ENCODE data around the gene STYXL1.
"Not testable (repeated sequence)": the region's sequence is repeated elsewhere in the genome, so short reads cannot be mapped to it uniquely, and the experiment has no call there.

Gene STYXL1

GRCh38 chr7:76029682-76030081 is 18.1 kb downstream of the STYXL1 start:
- DNase-seq (ENCODE audit: low spot score) = not testable (repeated sequence)

GRCh38 chr7:76023002-76023401 is 24.8 kb downstream of the STYXL1 start:
- DNase-seq (ENCODE audit: low spot score) = no peak

DNA sequence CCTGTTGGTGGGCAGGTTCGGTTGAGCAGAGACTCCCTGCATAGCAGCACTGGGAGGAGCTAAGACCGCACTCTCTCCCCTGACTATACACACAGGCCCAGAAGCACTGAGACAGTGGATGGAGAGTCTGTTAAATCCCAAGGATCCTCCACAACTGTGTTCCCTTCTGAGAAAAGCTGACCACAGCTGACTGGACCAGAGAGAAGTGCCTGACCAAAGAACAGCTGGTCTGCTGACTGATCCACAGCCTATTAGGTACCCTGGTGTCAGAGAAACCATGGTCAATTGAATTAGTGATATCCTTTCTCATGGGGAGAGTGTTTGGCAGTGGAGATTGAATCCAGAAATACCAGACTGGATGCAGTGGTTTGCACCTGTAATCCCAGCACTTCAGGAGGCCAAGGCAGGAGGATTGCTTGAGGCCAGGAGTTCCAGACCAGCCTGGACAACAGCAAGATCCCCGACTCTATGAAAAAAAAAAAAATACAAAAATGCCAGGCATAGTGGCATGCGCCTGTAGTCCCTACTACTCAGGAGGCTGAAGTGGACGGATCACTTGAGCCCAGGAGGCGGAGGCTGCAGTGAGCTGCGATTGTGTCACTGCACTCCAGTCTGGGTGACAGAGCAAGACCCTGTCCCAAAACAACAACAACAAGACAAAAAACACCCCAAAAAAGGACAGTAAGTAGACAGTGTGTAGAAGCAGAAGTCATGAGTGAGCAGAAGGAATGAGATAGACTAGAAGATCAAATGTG is 25.6 kb downstream of the STYXL1 start:
- no peak for DNase-seq (ENCODE audit: low spot score)

GRCh38 chr7:76020031-76020714 is 27.6 kb downstream of the STYXL1 start:
- peak; percentile 68 for DNase-seq (ENCODE audit: low spot score)

- not testable (repeated sequence) for DNase-seq (ENCODE audit: low spot score)
These were observed 29.3 kb downstream of the STYXL1 start for GRCh38 chr7:76018520-76018919.

DNA sequence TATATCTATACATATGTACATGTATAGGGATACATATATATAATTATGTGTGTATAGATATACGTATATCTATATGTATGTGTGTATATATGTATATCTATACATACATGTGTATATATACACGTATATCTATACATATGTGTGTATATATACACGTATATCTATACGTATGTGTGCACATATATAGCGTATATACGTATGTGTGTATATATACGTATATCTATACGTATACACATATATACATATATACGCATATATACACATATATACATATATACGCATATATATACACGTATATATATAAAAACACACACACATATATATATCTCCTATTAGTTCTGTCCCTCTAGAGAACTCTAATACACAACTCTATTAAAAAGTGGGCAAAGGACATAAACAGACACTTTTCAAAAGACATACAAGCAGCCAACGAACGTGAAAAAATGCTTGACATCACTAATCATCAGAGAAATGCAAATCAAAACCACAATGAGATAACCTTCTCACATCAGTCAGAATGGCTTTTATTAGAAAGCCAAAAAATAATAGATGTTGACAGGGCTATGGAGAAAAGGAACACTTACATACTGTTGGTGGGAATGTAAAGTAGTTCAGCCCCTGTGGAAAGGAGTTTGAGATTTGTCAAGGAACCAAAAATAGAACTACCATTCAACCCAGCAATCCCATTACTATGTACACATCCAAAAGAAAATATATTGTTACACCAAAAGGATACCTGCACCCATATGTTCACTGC is 31.4 kb downstream of the STYXL1 start:
- no peak for DNase-seq (ENCODE audit: low spot score)

DNA sequence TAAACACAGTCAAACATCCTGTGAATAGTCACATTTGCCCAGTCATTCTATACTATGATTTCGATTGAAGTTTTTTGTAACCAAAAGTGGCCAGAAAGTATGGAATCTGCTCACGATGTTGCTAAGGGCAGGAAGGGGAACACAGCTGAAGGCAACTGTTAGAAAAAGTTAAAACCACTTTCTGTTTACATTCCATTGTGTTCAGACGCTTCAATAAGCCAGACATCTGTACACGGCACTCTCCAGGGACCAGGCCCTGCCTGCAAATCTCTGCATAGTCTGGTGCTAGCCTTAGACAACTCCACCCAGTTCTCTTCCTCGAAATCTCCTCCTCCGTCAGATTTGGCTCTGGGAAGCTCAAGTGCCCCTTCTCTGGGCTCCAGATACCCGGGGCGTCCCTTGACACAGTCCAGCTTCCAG is 36.3 kb downstream of the STYXL1 start:
- DNase-seq (ENCODE audit: low spot score) = no peak

DNA sequence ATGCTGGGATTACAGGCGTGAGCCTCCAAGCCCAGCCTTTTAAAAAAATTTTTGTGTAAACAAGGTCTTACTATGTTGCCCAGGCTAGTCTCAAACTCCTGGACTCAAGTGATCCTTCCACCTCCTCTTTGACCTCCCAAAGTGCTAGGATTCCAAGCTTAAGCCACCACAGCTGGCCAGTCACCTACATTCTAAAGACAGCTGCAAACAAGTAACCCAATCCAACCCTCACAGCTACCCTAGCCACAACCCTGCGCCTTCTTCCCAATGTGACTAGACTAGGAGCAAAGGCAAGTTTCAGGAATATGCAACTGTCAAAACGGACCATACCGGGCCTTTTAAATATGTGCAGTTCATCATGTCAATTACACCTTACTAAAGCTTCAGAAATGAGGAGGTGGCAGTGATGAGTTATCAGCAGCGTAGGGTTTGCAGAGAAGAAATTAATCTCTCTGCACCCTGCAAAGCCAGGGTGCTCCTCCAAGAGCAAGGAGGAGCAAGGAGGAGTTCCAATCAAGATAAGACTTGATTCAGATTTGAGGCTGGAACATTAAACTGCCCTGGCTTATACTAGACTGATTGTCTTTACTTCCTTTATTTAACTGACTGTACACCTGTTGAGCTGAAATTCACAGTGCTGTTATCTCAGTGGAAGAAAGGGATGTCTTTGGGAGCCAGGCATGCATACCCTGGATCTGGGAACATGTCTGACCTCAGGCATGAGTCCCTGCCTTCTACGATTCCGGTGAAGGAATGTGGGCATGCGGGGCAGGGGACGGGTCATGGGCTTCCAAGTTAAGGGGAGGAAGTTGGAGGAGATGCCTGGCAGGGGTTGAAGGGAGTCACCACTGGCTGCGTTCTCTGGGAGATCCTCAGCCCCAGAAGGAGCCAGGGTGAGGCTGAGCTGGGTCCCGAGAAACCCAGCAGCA is 37.9 kb downstream of the STYXL1 start:
- no peak for DNase-seq (ENCODE audit: low spot score)

GRCh38 chr7:76008156-76008687 is 39.6 kb downstream of the STYXL1 start:
- DNase-seq (ENCODE audit: low spot score) = peak; percentile 15

DNA sequence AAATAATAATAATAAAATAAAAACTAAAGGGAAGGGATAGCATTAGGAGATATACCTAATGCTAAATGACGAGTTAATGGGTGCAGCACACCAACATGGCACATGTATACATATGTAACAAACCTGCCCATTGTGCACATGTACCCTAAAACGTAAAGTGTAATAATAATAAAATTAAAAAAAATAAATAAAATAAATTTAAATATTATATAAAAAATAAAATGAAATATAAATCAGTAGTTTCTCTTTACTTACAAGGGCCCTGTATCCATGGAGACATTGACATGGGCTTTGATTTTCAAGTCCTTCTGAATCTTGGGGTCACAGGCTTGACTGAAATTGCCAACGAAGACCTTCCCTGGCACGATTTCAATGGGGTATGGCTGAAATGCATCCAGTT is 42.8 kb downstream of the STYXL1 start:
- DNase-seq (ENCODE audit: low spot score) = not testable (repeated sequence)

DNA sequence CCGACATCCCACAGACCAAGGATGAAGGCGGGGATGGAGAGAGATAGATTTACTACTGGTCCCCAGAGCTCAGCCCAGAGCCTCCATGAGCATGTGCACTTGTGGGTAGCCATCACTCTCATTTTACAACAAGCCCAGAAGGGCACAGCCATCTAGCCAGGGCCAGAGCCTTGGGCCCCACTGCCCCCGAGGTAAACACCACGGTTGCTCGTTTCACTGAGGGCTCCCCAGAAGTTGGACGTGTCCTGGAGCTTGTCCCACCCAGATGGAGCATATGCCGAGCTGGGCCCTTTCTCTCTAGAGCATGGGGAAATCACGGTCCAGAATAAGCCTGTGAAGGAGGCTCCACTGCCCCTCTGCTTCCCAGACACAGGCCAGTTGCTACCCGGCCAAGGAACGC is 44.4 kb downstream of the STYXL1 start:
- no peak for DNase-seq (ENCODE audit: low spot score)

GRCh38 chr7:76002822-76003221 is 45.0 kb downstream of the STYXL1 start:
- DNase-seq (ENCODE audit: low spot score) = no peak

DNA sequence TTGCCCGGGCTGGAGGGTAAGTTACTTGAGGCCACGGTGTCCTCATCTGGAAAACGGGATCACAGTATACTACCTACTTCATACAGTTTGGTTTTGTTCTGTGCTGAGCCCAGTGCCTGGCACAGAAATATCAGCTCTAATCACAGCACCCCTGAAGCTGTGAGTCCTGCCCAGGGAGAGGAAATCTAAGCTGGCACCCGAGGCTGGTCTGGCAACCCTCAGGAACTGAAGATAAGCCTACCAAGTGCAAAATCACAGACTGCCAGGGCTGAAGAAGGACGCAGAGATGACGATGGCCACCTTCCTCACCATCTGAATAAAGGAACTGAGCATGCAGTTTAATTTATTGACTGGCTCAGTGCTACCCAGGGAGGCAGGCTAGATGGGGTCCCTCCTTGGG is 45.7 kb downstream of the STYXL1 start:
- no peak for DNase-seq (ENCODE audit: low spot score)

DNA sequence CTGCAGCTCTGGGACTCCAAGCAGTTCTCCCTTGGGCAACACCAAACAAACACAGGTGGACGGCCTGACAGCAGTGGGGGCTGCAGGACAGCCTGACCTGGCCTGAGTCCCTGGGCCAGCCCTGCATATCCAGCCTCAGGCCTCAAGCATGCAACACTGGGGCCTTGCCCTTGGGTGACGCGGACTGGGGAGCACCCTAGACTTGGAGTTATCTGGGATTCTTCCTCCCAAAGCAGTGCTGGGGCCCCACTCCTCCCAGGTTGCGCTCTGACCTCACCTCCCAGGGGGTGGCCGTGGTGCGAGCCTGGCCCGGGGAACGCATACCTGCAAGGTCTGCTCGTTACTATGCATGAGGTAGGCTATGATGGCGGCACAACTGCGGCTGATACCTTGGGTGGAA is 47.2 kb downstream of the STYXL1 start:
- DNase-seq (ENCODE audit: low spot score) = no peak

DNA sequence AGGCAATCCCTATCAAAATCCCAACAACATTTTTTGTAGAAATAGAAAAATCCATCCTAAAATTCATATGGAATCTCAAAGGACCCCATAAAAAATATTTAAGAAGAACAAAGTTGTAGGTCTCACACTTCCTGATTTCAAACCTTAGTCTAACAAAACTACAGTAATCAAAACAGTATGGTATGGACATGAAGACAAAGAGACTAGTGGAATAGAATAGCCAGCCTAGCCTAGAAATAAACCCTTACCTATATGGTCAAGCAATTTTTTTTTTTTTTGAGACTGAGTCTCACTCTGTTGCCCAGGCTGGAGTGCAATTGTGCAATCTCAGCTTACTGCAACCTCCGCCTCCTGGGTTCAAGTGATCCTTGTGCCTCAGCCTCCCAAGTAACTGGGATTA is 49.8 kb downstream of the STYXL1 start:
- no peak for DNase-seq (ENCODE audit: low spot score)

DNA sequence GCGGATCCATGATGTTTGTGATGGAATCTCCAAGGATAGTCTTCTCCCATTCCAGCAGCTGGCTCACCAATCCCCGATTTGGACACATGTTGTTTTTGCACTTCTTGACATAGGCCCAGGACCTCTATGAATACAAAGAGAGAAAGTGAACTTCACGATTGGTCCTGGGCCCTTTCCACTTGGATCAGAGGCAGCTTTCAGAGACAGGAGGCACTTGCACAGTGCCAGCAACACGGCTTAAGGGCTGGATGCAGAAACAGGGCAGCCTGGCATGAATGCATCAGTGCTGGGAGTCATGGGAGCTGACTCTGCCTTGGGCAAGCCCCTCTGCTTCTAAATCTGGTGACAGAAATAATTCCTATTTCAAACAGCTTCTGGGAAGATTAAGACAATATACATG is 51.3 kb downstream of the STYXL1 start:
- DNase-seq (ENCODE audit: low spot score) = no peak

- no peak for DNase-seq (ENCODE audit: low spot score)
These were observed 51.8 kb downstream of the STYXL1 start for GRCh38 chr7:75995996-75996395.

DNA sequence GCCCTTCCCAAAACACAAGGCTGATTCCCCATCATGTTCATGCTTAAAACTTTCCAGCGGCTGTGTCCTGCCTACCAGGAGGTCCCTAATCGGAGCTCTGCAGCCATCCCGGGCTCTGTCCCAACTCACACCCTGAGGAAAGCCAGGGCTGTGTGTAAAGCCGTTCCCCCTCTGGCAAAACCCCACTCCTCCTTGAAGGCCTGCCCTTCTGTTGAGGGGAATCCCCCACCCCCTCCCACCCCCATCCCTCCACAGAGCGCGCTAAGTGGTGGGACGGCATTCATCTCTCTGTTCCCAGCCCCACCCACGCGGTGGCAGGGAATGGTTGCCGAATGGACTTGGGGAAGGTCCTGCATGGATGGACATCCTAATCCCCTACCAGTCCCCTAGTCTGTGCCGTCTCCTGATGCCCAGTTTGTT is 52.7 kb downstream of the STYXL1 start:
- no peak for DNase-seq (ENCODE audit: low spot score)

GRCh38 chr7:75994388-75995051 is 53.3 kb downstream of the STYXL1 start, which contains the start of gene TMEM120A:
Gene TMEM120A, minus strand, starts transcription at chr7:75994595. Its CDS starts 25 bp downstream, at chr7:75994570.
- peak; percentile 92 for DNase-seq (ENCODE audit: low spot score)

DNA sequence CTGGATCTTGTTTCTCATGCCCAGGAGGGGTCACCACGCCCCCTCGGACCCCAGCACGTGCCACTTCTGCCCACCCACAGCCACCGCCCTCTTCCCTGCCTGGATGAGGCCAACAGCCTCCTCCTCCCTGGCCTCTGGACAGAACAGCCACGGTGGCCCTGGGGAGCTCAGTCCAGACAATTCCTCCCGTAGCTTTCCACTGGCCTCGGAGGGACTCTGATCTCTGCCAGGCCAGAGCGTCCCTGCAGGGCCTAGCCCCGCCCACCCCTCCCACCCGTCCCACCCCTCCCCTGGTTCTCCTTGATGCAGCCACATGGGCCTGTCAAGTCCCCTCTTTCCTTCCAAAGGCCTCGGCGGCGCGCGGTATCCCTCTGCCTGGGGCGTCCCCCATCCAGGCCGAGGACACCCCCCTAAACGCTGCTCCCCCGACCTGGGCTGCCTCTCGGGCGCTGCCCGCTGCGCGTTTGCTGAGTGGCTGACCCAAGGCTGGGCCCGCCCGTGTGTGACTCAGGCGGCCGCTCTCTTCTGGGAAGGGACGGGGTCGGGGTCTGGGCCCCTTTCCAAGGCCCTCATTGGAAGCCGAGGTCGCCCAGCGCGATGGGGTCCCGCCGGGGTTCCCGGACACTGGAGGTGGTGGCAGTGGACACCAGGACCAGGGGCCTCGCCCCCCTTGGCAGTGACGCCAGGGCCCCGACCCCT is 54.0 kb downstream of the STYXL1 start:
- no peak for DNase-seq (ENCODE audit: low spot score)

Measured in CD4-positive, alpha-beta T cell treated with Interleukin-2 at 100 ng/mL for 4 hours (primary cell).